ENCODE measurements around the gene SIGLEC7. TPM values are rescaled to one million over a fixed set of nuclear protein-coding genes. Genes with fewer than 3 reads are reported as not detected.

The SIGLEC7 gene
- polyA plus RNA-seq, 1 experiment, result not detected

DNA sequence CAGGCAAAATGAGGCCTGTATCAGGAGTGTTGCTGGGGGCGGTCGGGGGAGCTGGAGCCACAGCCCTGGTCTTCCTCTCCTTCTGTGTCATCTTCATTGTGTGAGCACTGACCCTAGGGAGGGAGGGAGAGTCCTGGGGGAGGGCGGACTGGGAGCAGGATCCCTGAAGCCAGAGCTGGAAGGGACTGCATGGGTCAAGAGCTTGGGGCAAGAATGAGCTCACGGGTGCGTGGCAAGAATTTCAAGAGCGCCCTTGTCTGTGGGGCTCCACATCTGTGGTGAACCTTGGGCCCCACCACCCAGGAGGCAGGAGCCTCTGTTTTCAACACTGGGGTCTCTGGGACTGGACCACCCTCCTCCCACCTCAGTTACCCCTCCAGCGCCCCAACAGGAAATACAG is 4.7 kb downstream of the SIGLEC7 start:
- DNase-seq (ENCODE audit: low read depth, low spot score), result no peak
- TF ChIP-seq, protein P1, sequence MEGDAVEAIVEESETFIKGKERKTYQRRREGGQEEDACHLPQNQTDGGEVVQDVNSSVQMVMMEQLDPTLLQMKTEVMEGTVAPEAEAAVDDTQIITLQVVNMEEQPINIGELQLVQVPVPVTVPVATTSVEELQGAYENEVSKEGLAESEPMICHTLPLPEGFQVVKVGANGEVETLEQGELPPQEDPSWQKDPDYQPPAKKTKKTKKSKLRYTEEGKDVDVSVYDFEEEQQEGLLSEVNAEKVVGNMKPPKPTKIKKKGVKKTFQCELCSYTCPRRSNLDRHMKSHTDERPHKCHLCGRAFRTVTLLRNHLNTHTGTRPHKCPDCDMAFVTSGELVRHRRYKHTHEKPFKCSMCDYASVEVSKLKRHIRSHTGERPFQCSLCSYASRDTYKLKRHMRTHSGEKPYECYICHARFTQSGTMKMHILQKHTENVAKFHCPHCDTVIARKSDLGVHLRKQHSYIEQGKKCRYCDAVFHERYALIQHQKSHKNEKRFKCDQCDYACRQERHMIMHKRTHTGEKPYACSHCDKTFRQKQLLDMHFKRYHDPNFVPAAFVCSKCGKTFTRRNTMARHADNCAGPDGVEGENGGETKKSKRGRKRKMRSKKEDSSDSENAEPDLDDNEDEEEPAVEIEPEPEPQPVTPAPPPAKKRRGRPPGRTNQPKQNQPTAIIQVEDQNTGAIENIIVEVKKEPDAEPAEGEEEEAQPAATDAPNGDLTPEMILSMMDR (IDR thresholded peaks at IDR 0.05; ENCODE audit: low read depth, low read length), result no peak
- Histone ChIP-seq H3K27ac (ENCODE audit: low read depth, low read length) (no peak overlapping the region), H3K9me3 (ENCODE audit: control insufficient read depth, insufficient read depth, low read length) (no peaks in the 10 kb centered on the region), H3K27me3 (ENCODE audit: control insufficient read depth, insufficient read depth, low read length) (peaks cover 2% of the 10 kb centered on the region), H3K4me3 (ENCODE audit: low read depth, low read length) (no peak overlapping the region)
- POLR2A ChIA-PET, result no interaction called here
- CTCF ChIA-PET, result interaction anchor here (4.9 kb wide), 1 partner anchor 12 kb away, joined by 25 read pairs; no protein-coding TSS in a partner anchor

DNA sequence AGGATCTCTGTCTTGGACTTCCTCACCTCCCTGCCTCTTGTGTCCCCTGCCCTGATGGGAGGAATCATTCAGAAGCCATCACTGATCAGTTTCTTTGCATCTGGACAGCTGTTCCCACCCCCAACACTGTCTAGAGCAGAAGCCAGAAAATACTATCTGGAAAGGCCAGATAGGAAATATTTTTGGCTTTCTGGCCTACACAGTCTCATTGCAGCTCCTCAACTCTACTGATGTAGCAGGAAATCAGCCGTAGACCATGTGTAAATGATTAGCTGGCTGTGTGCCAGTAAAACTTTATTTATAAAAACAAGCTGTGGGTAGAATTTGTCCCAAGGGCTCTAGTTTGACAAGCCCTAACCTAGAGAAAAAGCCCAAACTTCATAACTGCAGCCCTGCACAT is 5.6 kb downstream of the SIGLEC7 start:
- TF ChIP-seq, protein P1 (IDR thresholded peaks at IDR 0.05; ENCODE audit: low read depth, low read length), result no peak
- CTCF ChIA-PET, result interaction anchor here (1.6 to 4.9 kb wide), 3 partner anchors 11 to 126 kb away, joined by 4 to 25 read pairs (median 5); no protein-coding TSS in a partner anchor
- Histone ChIP-seq H3K27me3 (ENCODE audit: control insufficient read depth, insufficient read depth, low read length) (peaks cover 2% of the 10 kb centered on the region), H3K9me3 (ENCODE audit: control insufficient read depth, insufficient read depth, low read length) (no peaks in the 10 kb centered on the region), H3K27ac (ENCODE audit: low read depth, low read length) (no peak overlapping the region), H3K4me3 (ENCODE audit: low read depth, low read length) (no peak overlapping the region)
- no peak for DNase-seq (ENCODE audit: low read depth, low spot score)
- POLR2A ChIA-PET, result no interaction called here

DNA sequence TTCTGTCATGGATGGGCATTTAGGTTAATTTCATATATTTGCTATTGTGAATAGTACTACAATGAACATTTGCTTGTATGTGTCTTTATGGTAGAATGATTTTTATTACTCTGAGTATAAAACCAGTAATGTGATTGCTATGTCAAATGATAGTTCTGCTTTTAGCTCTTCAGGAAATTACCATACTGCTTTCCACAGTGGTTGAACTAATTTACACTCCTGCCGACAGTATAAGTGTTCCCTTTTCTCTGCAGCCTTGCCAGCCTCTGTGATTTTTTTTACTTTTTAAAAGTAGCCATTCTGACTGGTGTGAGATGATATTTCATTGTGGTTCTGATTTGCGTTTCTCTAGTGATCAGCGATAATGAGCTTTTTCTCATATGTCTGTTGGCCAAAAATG is 6.5 kb downstream of the SIGLEC7 start:
- ChIA-PET POLR2A (no interaction called here), CTCF (interaction anchor here (1.6 to 4.9 kb wide), 3 partner anchors 10 to 127 kb away, joined by 4 to 25 read pairs (median 5); no protein-coding TSS in a partner anchor)
- Histone ChIP-seq H3K27ac (ENCODE audit: low read depth, low read length) (no peak overlapping the region), H3K4me3 (ENCODE audit: low read depth, low read length) (no peak overlapping the region), H3K27me3 (ENCODE audit: control insufficient read depth, insufficient read depth, low read length) (peaks cover 2% of the 10 kb centered on the region), H3K9me3 (ENCODE audit: control insufficient read depth, insufficient read depth, low read length) (no peaks in the 10 kb centered on the region)
- TF ChIP-seq, protein P1 (IDR thresholded peaks at IDR 0.05; ENCODE audit: low read depth, low read length), result no peak
- no peak for DNase-seq (ENCODE audit: low read depth, low spot score)

DNA sequence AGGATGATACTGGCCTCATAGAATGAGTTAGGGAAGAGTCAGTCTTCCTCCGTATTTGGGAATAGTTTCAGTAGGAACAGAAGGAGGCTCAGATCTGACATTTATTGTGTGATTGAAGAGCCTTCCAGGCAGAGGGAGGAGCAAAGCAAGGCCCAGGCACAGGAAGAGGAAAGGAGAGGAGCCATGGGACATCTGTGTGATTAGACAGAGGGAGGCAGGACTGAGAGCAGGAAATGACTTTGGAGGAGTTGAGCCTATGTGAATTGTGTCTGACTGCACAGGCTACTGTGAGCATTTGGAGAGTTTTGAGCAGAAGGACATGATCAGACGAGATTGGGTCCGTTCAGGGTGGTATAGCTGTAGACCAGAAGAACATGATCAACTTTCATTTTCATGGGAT is 8.5 kb downstream of the SIGLEC7 start:
- TF ChIP-seq, protein P1 (IDR thresholded peaks at IDR 0.05; ENCODE audit: low read depth, low read length), result no peak
- peaks cover 2% of the 10 kb centered on the region for H3K27me3 ChIP-seq (ENCODE audit: control insufficient read depth, insufficient read depth, low read length)
- no peak overlapping the region for H3K4me3 ChIP-seq (ENCODE audit: low read depth, low read length)
- DNase-seq (ENCODE audit: low read depth, low spot score), result no peak
- no peak overlapping the region for H3K27ac ChIP-seq (ENCODE audit: low read depth, low read length)
- CTCF ChIA-PET, result no interaction called here
- no peaks in the 10 kb centered on the region for H3K9me3 ChIP-seq (ENCODE audit: control insufficient read depth, insufficient read depth, low read length)
- POLR2A ChIA-PET, result no interaction called here

DNA sequence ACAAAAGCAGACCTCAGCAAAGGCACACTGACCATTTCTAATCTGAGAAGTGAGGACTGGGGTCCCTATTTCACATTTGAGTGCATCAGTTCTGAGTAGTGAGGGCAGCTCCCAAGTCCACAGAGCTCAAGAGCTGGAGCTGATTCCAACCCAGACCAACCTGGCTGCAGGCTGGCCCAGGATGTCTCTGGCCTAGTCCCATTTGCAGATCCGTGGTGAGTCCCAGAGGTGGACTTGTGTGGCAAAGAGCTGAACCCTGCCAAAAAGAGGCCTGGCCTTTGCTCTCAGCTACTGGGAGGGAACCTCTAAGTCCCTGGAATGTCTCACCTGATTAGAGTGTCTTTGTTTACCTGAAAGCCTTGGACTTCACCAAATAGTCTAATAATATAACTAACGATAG is 14.6 kb downstream of the SIGLEC7 start:
- Histone ChIP-seq H3K27ac (ENCODE audit: low read depth, low read length) (no peak overlapping the region), H3K27me3 (ENCODE audit: control insufficient read depth, insufficient read depth, low read length) (peaks cover 3% of the 10 kb centered on the region), H3K9me3 (ENCODE audit: control insufficient read depth, insufficient read depth, low read length) (no peaks in the 10 kb centered on the region), H3K4me3 (ENCODE audit: low read depth, low read length) (no peak overlapping the region)
- TF ChIP-seq, protein P1 (IDR thresholded peaks at IDR 0.05; ENCODE audit: low read depth, low read length), result no peak
- CTCF ChIA-PET, result interaction anchor here (0.9 to 3.2 kb wide), 2 partner anchors 10 to 12 kb away, joined by 3 to 25 read pairs; no protein-coding TSS in a partner anchor
- POLR2A ChIA-PET, result no interaction called here
- no peak for DNase-seq (ENCODE audit: low read depth, low spot score)
